Heart left ventricle (tissue), 16 donors: Measurements from ENCODE around the gene SYK. TPM values are rescaled to one million over a fixed set of nuclear protein-coding genes. Genes with fewer than 3 reads are reported as not detected.

Experiments used
- ATAC-seq, 4 donors: fragments of 200-7000 bp; cut with Tn5 transposase; one replicate each; pipeline ENCODE4 v1.9.1; 2020 to 2022; ENCODE audit warnings: moderate library complexity in 4 of 4, mild to moderate bottlenecking in 3 of 4, moderate number of reproducible peaks in 1 of 4
- DNase-seq, 5 donors: peaks; one replicate each; pipeline ENCODE4 v3.0.0-alpha.2; 2020
- H3K27ac ChIP-seq, 12 donors: fragments of 200-600 bp; sonication (generic) in 4 of 12; one replicate each; pipeline versions ENCODE4 v1.5.0 to v1.8.0; 2016 to 2022; ENCODE audit warnings: mild to moderate bottlenecking in 2 of 12
- H3K27me3 ChIP-seq, 9 donors: fragments of 200-600 bp; sonication (generic) in 2 of 9; one replicate each; pipeline versions ENCODE4 v1.5.1 to v1.8.0; 2016 to 2022; ENCODE audit warnings: mild to moderate bottlenecking in 3 of 9
- H3K36me3 ChIP-seq, 9 donors: fragments of 200-600 bp; sonication (generic) in 2 of 9; one replicate each; pipeline versions ENCODE4 v1.5.0 to v1.8.0; 2018 to 2022; ENCODE audit warnings: mild to moderate bottlenecking in 2 of 9
- H3K4me1 ChIP-seq, 12 donors: fragments of 200-600 bp; sonication (generic) in 4 of 12; one replicate each; pipeline versions ENCODE4 v1.5.0 to v1.8.0; 2016 to 2022; ENCODE audit warnings: mild to moderate bottlenecking in 3 of 12
- H3K4me3 ChIP-seq, 12 donors: fragments of 200-600 bp; sonication (generic) in 4 of 12; one replicate each; pipeline versions ENCODE4 v1.5.0 to v1.8.0; 2017 to 2022; ENCODE audit warnings: mild to moderate bottlenecking in 9 of 12, moderate library complexity in 4 of 12
- H3K9me3 ChIP-seq, 12 donors: fragments of 200-600 bp; sonication (generic) in 4 of 12; one replicate each; pipeline versions ENCODE4 v1.5.0 to v1.8.0; 2016 to 2022; ENCODE audit warnings: mild to moderate bottlenecking in 1 of 12
- POLR2A ChIP-seq, 2 donors: fragments of 450-650 bp; IDR thresholded peaks; one replicate each; pipeline ENCODE4 v1.6.1; 2017; ENCODE audit warnings: antibody characterized with exemption in 2 of 2, mild to moderate bottlenecking in 2 of 2, moderate library complexity in 2 of 2
- WGBS, 4 donors: extraction: QIAGEN DNeasy Blood & Tissue Kit in 2 of 4; methylation state at CpG; one replicate each; pipeline versions ENCODE4 v1.1.5 to v1.1.7; 2013 to 2018; 5-methylcytosine and 5-hydroxymethylcytosine counted together
- intact Hi-C, 10 donors: fragments of 100-400 bp; cut with DNase I; formaldehyde crosslinking; loops; one replicate each; pipeline versions ENCODE4 v1.11.1 to v1.14.2; 2022
- polyA plus RNA-seq, 2 donors: library from polyadenylated mRNA; stranded (reverse); fragments of 200-250 nt; gene quantifications; one replicate each; pipeline ENCODE4 v1.2.3, GENCODE V29; 2013
- total RNA-seq, 9 donors: library from RNA; depleted of rRNA in 2 of 9; stranded (reverse); fragments of >200 nt in 2 of 9; fragmentation: NEBNext Ultra II Directional in 3 of 9; extraction: Animal tissue kit (Norgen Biotek cat#: 25700) in 3 of 9; gene quantifications; one replicate each; pipeline versions ENCODE4 v1.1.0 to v1.2.4, GENCODE V29; 2016 to 2023
- TF ChIP-seq, protein P1 (sequence below), 12 donors: fragments of 200-600 bp; sonication (generic) in 4 of 12; IDR thresholded peaks; one replicate each; pipeline versions ENCODE4 v1.5.0 to v1.8.0; 2018 to 2022; ENCODE audit warnings: antibody characterized with exemption in 12 of 12, mild to moderate bottlenecking in 5 of 12
- donor health status: ischemic (EF 13 %, LVEDD 7.1; RV severe dilation, severe dysfunction).
- donor health status: healthy with polysubstance abuse.
- donor health status: DM: no; HTN: yes; CAD: no.
- donor health status: DM: no; HTN: no; CAD: no.
- donor health status: ischemic (EF 25% LVEDD 6.9; RV normal size, moderate dysfunction).
- donor health status: ischemic (EF 25% LVEDD 5.7; RV mildly dilated, moderate dysfunction).
- donor health status: healthy.
- donor health status: DM: yes; HTN: yes; CAD: no.
- donor health status: ischemic (EF 35%, LVEDD 5.7; RV mildly dilated, moderate dysfunction).
- donor health status: nonischemic (EF 11% LVEDD 7.7; RV severe dilation, severe dysfunction).
- donor health status: DM: yes; HTN: yes; CAD: no.
- donor health status: PGD.
- donor health status: ischemic (EF 29% LVEDD 5.4; RV normal size, mild dysfunction).
- donor health status: nonischemic (EF 23%, LVEDD 6.1; RV moderate dilation, normal function).

Gene SYK
- total and polyA plus RNA-seq, 11 donors, result 0.53 to 41.3 (median 2.4) TPM

DNA sequence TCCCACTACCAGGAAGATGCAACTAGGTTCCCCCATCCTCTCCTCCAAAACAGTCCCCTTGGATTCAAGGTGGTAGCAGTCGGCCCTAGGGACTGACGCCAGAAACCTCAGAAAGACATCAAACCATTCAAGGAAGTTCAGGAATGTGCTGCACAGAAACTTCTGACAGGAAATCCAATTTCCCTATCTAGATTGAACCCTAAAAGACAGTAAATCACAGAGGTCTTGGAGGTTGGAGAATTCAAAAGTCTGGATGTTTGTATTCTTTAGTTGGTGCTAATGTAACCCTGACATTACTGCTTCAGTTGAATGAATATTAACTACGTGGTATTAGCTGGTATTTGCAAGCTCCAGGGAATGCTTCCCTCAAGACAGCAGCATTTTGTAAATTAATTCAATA lies 125.3 kb downstream of the SYK start:
- Histone ChIP-seq H3K27me3 (no peaks in the 10 kb centered on the region), H3K4me3 (no peak overlapping the region), H3K36me3 (no peaks in the 10 kb centered on the region), H3K27ac (no peak overlapping the region), H3K9me3 (no peaks in the 10 kb centered on the region), H3K4me1 (peaks cover 0 to 3% (median 0%) of the 10 kb centered on the region in 12 donors)
- TF ChIP-seq, protein P1, sequence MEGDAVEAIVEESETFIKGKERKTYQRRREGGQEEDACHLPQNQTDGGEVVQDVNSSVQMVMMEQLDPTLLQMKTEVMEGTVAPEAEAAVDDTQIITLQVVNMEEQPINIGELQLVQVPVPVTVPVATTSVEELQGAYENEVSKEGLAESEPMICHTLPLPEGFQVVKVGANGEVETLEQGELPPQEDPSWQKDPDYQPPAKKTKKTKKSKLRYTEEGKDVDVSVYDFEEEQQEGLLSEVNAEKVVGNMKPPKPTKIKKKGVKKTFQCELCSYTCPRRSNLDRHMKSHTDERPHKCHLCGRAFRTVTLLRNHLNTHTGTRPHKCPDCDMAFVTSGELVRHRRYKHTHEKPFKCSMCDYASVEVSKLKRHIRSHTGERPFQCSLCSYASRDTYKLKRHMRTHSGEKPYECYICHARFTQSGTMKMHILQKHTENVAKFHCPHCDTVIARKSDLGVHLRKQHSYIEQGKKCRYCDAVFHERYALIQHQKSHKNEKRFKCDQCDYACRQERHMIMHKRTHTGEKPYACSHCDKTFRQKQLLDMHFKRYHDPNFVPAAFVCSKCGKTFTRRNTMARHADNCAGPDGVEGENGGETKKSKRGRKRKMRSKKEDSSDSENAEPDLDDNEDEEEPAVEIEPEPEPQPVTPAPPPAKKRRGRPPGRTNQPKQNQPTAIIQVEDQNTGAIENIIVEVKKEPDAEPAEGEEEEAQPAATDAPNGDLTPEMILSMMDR (IDR thresholded peaks at IDR 0.05), result no peak
- no peak for TF ChIP-seq POLR2A (IDR thresholded peaks at IDR 0.05)
- ATAC-seq, result no peak
- intact Hi-C loops, result no loop called here
- 59 to 75% (median 66%) methylated on average over 3 of the region's 3 CpGs for WGBS, 4 donors
- DNase-seq, result no peak

DNA sequence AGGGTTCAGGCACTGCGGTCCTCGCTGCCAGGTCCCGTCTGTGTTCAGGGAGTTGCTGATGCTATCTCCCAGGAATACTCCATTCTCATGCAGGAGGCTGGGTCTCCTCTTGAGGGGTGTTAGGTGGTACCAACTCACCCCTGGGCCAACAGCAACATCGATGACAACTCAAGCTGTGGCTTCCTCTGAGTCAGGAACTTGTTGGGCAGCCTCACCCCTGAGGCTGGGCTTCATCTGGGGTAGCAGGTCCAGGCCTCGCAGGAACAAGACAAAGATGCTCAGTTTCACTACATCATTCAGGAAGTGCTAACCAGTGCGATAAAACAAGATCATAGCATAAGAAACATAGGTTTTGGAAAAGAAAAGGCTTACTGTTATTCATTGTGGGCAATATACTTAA lies 125.9 kb downstream of the SYK start:
- Histone ChIP-seq H3K4me3 (no peak overlapping the region), H3K4me1 (peaks cover 0 to 3% (median 0%) of the 10 kb centered on the region in 12 donors), H3K36me3 (no peaks in the 10 kb centered on the region), H3K27me3 (no peaks in the 10 kb centered on the region), H3K27ac (no peak overlapping the region), H3K9me3 (no peaks in the 10 kb centered on the region)
- WGBS, 4 donors, result 83 to 91% (median 86%) methylated on average over 6 of the region's 6 CpGs
- DNase-seq (no peak), ATAC-seq (no peak)
- TF ChIP-seq, protein P1 (IDR thresholded peaks at IDR 0.05), result no peak
- TF ChIP-seq POLR2A (IDR thresholded peaks at IDR 0.05), result no peak
- intact Hi-C loops, result no loop called here

DNA sequence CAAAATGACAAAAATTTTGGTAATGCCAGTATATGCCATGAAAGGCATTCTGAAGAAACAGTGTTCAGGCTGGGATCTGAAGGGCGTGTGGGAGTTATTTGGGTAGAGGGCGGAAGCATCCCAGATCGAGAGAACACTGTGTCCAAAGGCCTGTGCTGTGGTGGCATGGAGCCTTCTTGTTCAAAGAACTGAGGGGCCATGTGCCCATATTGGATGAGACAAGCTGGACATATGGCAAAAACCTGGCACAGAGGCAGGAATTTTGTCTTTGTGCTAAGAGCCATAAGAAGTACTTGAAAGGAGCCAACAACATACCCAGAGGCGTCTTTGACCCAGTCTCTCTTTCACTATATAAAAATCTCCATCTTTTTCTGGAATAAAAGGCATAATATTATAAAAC lies 128.0 kb downstream of the SYK start:
- intact Hi-C loops, result no loop called here
- ATAC-seq, result no peak
- H3K4me1 ChIP-seq, result peaks cover 0 to 2% (median 0%) of the 10 kb centered on the region in 12 donors
- H3K4me3 ChIP-seq, result no peak overlapping the region
- no peaks in the 10 kb centered on the region for H3K9me3 ChIP-seq
- no peaks in the 10 kb centered on the region for H3K27me3 ChIP-seq
- 87 to 95% (median 88%) methylated on average over 4 of the region's 4 CpGs for WGBS, 4 donors
- H3K36me3 ChIP-seq, result no peaks in the 10 kb centered on the region
- DNase-seq, result no peak
- no peak overlapping the region for H3K27ac ChIP-seq
- TF ChIP-seq POLR2A (IDR thresholded peaks at IDR 0.05), result no peak
- TF ChIP-seq, protein P1 (IDR thresholded peaks at IDR 0.05), result no peak

DNA sequence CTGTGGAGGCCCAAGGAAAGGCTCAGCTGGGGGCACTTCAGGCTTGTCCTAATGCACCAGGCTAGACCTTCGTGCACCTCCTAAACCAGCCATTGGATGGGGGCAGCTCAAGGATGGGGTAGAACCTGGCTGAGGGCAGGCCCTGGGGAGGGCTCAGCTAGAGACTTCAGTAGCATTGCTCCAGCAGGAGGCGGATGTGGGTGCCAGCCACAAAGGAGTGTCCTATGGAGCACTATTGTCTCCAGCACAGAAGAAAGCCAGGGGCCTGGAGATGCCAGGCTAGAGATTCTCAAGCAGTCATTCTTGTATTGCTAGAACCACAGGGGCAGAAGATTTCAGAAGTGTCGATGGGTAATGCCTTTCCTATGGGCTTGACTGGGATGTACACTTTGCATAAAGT lies 131.8 kb downstream of the SYK start:
- H3K27me3 ChIP-seq, result no peaks in the 10 kb centered on the region
- H3K9me3 ChIP-seq, result no peaks in the 10 kb centered on the region
- no peaks in the 10 kb centered on the region for H3K36me3 ChIP-seq
- no peaks in the 10 kb centered on the region for H3K4me1 ChIP-seq
- H3K4me3 ChIP-seq, result no peak overlapping the region
- no peak overlapping the region for H3K27ac ChIP-seq
- intact Hi-C loops, result no loop called here
- TF ChIP-seq, protein P1 (IDR thresholded peaks at IDR 0.05), result no peak
- no peak for TF ChIP-seq POLR2A (IDR thresholded peaks at IDR 0.05)
- ATAC-seq (no peak), DNase-seq (no peak)
- 87 to 93% (median 90%) methylated on average over 2 to 3 of the region's 3 CpGs for WGBS, 4 donors
